Measurements from ENCODE around the gene OSBPL8. TPM values are rescaled to one million over a fixed set of nuclear protein-coding genes. Genes with fewer than 3 reads are reported as not detected.

Gene OSBPL8
- total and polyA plus RNA-seq, 2 donors (not counting 1 experiment from before 2014, with no cell fraction given): 11.1 to 112 TPM

- intact Hi-C loops (cut with micrococcal nuclease): no loop called here
These were observed 9.4 kb upstream of the OSBPL8 start for GRCh38 chr12:76568888-76569551.

More at GRCh38 chr12:76568888-76569551, 9.4 kb upstream of the OSBPL8 start:
- ChIA-PET CTCF (no interaction called here), POLR2A (no interaction called here)
- H2AFZ ChIP-seq (ENCODE audit: insufficient read depth, low read depth, low read length, poor library complexity, severe bottlenecking): no peak overlapping the region
- H3K9ac ChIP-seq (ENCODE audit: low read length): no peak overlapping the region
- H3K27ac Mint-ChIP-seq: no peak overlapping the region
- no peaks in the 10 kb centered on the region for H3K36me3 ChIP-seq (replicated peaks in 1 of 2; ENCODE audit: control extremely low read depth in 1 of 2, control insufficient read depth in 1 of 2, extremely low read depth in 1 of 2, insufficient read depth in 2 of 2, low read length in 1 of 2)
- no peak for DNase-seq
- no peaks in the 10 kb centered on the region for H4K20me1 ChIP-seq (ENCODE audit: control insufficient read depth, insufficient read depth, low read length, poor library complexity, severe bottlenecking)
- ATAC-seq (ENCODE audit: low read depth): no peak
- no CpG with 5 or more reads among the region's 3 CpGs for WGBS (ENCODE audit: insufficient coverage)
- H3K4me3 ChIP-seq (ENCODE audit: control extremely low read depth in 1 of 5, extremely low read depth in 1 of 5, insufficient read depth in 1 of 5, low read depth in 2 of 5, low read length in 4 of 5): no peak overlapping the region
- no peak for TF ChIP-seq EZH2 (IDR thresholded peaks at IDR 0.05; ENCODE audit: borderline replicate concordance, insufficient read depth, low read depth, low read length, poor library complexity, severe bottlenecking)
- TF ChIP-seq CTCF (IDR thresholded peaks at IDR 0.05): no peak
- no peaks in the 10 kb centered on the region for H3K27me3 Mint-ChIP-seq
- H3K9me3 ChIP-seq (ENCODE audit: control extremely low read depth in 1 of 3, control insufficient read depth in 2 of 3, insufficient read depth in 1 of 3, low read length in 2 of 3): peaks cover 0 to 8% (median 0%) of the 10 kb centered on the region in 3 donors
- H3K4me1 Mint-ChIP-seq: peaks cover 7% of the 10 kb centered on the region
- no peaks in the 10 kb centered on the region for H3K79me2 ChIP-seq (ENCODE audit: control insufficient read depth, insufficient read depth, low read length)
- H3K27ac ChIP-seq (ENCODE audit: low read length in 2 of 2): no peak overlapping the region
- no peaks in the 10 kb centered on the region for H3K27me3 ChIP-seq (replicated peaks in 1 of 4; ENCODE audit: control extremely low read depth in 1 of 4, control insufficient read depth in 3 of 4, insufficient read depth in 4 of 4, low read length in 3 of 4)
- H3K4me3 Mint-ChIP-seq: no peak overlapping the region
- peaks cover 6 to 7% of the 10 kb centered on the region in 2 donors for H3K4me1 ChIP-seq (ENCODE audit: control insufficient read depth in 2 of 2, insufficient read depth in 2 of 2, low read length in 2 of 2)
- no peak overlapping the region for H3K4me2 ChIP-seq (replicated peaks; ENCODE audit: low read depth, low read length, poor library complexity, severe bottlenecking)
- H3K9me3 Mint-ChIP-seq (ENCODE audit: insufficient read depth): no peaks in the 10 kb centered on the region

Data from B cell (primary cell).